COLO829 (cell line): ENCODE data around the gene SLX4IP.
A peak's percentile ranks its signal among the peaks of the same experiment; 100 is the strongest.

Experiments
- DNase-seq: peaks from one replicate; pipeline ENCODE4 v3.0.0; 2012; ENCODE audit warnings: low spot score

SLX4IP gene

DNA sequence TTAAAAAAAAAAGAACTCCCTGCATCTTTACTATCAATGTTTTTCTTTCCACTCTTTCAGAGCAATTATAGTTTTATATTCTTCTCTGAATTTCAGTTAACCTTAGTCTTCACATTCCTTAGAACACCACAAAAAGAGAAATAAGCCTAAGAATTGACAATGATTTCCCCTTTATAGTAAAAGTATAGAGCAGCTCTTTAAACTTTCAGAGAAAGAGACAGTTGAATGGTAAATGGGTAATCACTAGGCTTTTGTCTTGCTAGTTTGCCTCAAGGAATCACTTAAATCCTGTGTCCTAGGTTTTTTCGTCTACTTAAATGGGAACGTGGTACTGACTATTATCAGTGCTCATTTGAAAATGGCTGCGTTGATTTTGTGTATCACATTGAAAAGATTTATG, 31.8 kb downstream of the SLX4IP start:
- peak; percentile 80 for DNase-seq

DNA sequence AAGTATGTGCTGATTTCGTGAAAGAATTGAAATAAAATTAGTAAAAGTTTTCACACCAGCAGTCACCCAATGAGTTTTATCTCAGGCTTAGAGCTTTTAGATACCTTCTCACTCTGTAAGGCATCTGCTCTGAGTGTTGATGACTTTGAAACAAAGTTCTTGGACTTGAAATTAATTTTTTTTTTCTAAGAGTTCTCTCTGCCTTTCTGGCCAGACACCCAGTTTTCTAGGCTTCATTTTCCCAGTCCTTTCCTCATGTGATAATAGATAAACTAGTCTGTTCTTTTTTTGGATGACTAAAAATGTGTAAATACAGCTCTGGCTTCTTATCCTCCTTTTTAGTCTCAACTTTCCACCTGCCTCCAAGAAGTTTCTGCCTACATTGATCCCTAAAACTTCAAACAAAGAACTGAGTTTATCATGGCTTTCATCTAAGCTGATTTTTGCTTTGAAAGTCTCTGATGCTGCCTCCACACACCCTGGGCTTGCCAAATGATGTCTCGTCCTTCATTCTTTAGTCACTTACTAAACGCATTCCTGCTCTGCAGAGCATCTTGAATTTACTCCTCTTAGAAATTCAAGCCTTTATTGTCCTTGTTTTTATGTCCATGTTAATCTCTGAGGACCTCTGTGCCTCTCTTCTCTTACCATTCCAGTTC, 32.7 kb downstream of the SLX4IP start:
- no peak for DNase-seq

DNA sequence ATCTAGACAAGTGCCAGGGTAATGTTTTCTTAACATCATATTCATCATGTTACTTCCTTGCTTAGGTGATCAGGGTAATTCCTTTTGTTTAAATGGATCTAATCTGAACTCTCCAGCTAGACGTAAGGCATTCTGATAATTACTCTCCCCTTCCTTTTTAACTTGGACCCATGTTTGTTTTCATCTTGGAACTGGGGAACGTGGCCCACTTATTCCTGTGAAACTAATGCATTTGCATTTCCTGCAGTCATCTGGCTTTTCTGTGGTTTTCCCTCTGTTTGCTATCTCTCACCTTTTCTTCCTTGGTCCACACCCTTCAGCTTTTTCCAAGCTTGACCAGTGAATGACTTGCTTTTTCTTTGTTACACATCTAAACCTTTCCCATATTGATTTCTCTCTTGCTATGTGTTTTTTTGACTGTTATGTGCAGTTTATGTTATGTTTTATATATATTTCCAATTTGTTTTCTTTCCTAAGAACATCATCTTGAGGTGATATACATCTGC, 33.3 kb downstream of the SLX4IP start:
- no peak for DNase-seq

DNA sequence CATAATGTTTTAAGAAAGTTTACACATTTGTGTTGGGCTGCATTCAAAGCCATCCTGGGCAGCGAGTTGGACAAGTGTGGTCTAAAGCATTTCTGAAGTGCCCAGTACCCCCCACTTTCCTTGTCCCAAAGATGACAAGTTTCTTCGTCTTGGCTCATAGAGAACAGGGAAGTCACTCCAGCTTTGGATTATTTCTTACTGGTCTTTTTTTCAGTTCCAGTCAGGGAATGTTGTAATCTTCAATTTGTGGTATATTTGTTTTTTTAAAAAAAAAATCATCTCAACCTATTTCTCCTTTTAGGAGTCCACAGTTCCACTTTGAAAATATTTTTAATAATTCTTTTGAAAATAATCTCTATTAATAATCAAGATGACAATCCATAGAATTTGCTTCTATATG, 34.0 kb downstream of the SLX4IP start:
- DNase-seq: no peak

DNA sequence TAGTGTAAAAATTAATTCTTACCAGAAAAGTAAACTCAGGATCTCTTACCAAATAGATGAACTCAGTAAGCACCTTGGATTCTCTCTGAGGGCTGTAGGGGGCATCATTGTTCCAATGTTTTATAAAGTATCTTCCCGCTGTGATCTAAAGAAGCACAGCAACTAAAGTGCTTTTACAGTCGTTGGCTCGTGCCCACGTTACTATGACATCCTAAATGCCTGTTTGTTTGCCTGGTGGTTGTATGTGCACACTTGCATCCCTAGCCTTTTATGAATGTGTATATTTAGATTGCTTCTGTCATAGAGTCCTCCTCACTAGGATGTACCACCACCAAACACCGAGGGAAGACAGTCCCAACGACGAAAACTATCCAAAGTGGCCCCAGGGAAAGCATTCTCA, 34.5 kb downstream of the SLX4IP start:
- DNase-seq: peak; percentile 88

DNA sequence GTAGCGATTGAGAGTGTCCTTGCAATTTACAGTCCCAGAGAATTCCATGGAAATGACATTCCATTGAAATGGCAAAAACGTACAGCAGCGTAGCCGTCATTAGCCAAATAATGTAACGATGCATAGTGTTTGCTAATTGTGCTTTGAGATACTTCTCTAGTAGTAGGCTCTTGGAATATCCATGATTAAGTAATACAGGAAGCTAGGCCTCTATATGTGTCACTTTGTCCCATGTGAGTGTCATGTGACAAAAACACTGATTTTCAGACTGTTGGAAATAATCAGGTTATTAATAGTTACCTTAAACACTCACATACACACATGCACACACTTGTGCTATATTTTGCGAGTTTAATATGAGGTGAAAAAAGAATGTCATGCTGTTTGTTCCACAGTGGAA, 35.2 kb downstream of the SLX4IP start:
- no peak for DNase-seq

DNA sequence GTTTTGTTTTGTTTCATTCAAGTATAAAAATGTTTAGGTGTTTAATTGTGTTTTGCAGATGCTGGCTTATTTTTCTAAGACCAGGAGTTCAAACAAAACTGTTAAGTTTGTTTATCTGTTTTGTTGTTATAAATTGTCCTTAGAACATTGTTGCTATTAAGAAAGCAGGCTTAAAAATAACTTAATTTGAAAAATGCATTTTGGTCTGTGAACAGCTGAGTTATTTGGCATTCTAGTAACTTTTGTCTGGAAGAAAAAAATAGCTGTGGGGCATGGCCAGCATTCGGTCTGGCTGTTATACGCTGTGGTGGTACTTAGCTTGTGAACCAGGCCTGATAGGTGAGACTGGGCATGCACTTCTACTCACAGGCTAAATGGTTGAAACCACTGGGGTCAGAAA, 37.8 kb downstream of the SLX4IP start:
- no peak for DNase-seq

DNA sequence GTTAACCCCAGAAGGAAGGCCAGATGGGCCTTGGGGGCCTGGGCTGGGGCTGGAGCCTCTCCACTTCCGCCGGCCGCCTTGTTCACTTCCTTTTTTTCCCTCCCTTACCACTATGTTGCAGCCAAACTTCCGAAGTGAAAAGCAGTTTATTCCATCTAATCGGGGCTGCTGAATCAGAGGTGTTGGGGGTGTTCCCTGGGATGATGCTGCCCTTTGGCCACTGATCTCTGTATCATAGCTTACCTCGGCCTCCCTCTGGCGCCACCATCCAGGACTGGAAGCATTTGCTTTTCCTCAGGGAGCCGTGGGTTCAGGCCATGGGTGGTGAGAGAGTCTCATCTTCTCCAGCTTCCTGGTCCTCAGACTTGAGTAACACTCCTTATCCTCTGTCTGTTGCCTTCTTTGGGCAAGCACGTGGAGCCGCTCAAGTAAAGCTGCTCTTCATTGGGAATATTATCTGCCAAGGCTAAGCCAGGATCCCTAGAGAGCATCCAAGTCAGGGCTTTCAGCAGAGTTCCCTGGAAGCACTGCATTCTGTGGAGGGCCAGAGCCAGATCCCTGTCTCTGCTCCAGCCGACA, 39.6 kb downstream of the SLX4IP start:
- no peak for DNase-seq

DNA sequence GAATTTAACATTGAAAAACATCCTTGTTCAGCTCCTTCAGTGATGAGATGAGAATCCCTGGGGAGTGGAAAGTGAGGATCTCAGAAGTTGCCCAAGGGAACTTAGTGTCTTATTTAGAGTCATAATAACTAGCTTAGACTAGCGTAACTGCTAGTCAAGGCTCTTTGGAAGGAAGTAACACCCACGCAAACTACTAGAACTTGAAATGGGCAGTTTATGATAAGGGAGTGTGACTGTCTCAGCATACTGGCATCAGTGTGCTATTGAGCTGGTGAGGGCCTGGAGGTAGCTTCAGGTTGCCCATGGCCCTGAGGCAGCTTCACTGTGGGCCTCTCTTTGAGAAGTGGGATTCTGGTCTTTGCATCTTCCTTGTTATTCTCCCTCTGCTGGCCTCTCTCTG, 40.1 kb downstream of the SLX4IP start:
- DNase-seq: peak; percentile 59

DNA sequence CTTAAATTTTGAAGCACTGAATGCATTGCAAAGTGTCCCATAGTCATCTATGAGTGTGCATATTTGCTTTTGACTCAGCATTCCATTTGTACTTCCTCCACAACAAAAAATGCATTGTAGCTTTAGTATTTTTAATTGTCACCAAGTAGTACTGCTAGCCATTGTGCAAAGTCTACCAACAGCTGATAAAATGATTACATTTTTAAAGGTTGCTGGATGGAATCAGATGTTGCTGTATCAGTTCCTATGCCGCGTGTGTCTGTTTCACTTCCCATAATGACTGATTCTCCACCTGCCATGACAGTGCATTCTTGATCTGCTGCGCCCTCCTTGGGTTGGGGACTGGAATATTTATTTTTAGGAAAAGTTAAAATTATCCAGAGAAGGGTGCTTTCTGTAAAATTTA, 41.2 kb downstream of the SLX4IP start:
- no peak for DNase-seq

DNA sequence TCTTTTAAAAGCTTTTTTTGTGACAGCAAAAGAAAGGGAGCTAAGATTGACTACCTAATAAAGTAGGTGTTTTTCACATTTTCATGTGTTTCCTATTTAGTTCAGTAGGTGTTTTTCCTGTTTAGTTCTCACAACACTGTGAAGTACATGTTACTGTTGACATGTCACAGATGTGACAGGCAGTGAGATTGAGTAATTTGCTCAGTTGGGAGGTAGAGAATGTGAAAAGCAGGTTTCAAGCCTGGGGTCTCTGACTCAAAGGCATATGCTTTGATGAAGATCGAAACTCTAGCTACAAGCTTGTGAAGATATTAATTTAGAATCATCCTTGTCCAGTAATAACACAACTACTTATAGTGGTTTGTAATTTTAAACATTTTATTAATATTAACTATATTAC, 43.1 kb downstream of the SLX4IP start:
- DNase-seq: no peak

DNA sequence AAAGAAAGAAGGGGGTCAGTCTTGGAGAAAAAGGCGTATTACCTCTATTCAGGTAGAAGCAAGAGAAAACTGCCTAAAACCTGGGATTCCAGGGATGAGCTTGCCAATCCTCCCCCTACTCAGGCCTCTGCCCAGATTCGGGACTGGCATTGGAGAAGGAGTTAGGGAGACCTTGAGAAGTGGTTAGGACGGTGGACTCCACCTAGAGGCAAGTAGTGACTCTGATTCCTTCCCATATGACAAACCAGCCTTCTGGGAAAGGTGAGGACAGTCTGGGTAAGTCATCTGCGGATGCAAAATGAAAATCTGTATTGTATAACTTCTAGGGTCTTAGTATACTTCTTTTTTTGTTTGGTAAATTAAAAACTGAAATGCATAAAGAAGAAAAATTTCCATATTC, 43.8 kb downstream of the SLX4IP start:
- no peak for DNase-seq

DNA sequence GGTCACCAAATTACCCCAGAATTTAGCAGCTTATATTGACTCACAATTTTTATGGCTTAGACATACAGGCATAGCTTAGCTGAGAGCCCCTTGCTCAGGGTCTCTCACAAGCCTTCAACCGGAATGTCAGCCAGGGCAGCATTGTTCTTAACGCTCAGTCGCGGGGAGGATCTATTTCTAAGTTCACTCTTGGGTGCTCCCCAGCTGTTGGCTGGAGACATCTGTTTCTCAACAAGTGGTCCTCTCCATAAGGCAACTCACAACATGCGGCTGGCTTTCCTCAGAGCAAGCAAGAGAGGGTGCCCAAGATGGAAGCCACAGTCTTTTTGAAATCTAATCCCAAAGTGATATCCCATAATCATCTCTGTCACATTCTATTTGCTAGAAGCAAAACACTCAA, 46.6 kb downstream of the SLX4IP start:
- no peak for DNase-seq

DNA sequence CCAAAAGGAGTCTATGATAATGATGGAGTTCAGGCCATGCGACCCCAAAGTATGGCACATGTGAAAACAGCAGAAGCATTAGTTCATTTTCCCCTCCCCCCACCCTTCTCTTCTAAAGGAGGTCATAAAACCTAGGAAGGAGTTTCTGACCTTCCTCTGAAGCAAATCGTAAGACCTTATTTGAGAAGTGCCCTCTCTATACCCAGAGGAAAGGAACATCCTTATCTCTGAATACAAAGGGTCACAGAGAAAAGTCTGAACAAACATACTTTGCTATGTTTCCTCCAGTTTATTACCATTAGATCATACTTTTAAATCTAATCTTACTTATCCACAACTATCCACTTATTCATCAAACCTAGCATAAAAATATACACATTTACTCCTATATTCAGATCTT, 48.6 kb downstream of the SLX4IP start:
- no peak for DNase-seq

DNA sequence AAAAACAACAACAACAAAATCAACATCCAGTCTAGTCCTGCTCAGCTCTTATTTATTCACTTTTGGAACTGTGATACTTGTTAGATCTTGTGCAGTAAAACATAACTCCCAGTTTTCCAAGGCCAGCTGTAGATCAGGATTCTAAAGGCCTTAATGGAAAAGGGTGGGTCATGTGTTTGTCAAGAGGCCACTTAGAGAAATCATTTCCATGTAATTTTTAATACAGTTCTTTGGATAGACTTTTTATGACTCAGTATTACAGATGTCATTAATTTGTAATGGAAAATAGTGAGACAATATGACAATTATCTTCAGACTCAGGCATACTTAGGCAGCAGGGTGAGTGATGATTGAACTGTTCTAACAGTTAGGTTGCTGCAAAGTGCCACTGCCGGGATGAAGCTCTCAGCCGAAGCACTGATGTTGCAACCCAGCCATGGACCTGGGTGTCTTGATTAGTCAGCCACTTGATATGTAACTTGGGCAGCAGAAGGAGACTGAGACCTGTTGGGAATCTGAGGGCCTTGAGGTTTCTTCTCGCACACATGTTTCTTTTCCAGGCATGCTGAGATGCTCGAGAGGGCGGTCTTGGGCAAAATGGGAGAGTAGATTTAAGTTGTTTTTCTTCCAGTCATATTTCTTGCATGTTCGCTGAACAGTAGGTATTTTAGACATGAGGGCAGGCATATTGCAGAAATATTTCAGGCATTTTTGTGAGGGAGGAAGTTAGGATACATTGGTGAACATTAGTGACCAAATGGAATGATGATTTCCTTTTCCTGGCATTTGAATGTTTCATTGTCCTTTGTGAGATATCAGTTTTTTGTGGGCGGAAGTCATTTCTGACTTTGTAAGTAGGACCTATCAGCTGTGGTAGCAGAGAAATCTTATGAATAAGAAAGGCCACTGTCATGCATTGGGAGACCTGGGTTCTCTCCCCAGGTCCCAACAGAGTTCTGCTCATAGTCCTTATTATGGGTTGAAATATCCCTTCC, 52.3 kb downstream of the SLX4IP start:
- no peak for DNase-seq

DNA sequence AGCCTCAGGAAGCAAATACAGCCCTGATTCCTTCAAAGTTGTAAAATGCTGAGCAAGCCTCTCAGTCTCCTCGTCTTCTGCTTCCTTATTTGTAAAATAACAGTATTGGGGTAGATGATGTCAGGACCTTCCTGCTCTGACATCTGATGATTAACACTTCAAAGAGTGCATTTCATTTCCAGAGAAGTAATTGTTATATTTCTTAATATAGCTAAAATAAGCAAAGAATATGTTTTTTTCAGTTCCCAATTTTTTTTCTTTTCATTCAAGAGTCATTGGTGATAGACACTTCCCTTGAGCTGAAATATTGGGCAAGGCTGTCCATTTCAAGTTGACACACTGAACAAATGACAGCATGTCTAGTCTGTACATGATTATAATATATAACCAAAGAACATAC, 53.4 kb downstream of the SLX4IP start:
- DNase-seq: no peak

DNA sequence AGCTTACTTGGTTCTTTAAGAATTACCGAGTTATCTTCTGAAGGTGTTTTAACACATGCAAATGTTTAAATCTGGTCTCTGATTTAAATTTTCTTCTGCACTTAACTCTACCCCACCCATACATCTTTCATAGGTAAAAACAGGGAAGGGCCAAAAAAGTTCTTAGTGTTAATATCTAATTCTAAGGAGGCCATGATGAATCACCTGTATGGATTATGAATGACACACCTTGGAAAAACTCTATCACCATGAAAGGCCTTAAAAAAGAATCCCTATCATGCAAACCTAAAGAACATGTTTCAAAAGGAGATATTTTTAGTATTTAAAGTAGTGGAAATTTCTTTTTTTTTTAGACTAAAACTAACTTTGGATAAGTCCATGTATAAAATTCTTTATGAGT, 54.7 kb downstream of the SLX4IP start:
- no peak for DNase-seq

DNA sequence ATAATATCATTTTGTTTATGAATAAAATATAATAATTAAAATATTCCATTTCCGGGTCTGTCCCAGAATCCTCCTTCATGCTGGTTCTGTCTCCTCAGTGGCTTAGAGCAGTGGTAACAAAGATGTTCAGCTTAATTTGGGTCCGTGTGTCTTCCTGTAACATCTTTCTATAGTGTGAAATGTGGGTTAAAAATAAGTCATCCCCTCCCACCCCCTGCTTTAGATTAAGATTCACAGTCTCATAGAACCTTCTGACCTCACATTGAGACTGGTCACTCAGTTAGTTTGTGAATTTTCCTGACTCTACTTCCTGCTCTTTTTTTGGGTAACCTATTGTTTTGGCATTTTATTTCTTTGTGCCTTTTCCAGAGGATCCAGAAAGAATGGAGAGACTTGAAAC, 55.2 kb downstream of the SLX4IP start:
- DNase-seq: no peak

DNA sequence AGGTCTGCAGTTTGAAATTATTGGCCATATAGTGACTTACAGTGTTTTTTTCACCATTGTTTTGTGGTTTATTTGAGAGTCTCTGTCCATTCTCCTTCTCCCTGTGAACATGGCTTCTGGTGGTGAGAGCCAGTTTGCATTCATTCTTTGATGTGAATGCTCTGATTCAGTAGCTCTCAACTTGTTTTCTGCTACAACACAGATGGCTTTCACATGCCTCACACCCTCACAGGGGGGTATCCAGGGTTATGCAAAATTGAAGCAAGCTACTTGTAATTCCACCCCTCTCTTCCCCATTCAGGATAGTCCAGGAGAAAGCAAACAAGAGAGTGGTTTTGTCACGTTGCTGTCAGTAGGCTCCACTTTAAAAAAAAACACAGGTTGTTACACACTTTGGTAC, 55.6 kb downstream of the SLX4IP start:
- peak; percentile 77 for DNase-seq

DNA sequence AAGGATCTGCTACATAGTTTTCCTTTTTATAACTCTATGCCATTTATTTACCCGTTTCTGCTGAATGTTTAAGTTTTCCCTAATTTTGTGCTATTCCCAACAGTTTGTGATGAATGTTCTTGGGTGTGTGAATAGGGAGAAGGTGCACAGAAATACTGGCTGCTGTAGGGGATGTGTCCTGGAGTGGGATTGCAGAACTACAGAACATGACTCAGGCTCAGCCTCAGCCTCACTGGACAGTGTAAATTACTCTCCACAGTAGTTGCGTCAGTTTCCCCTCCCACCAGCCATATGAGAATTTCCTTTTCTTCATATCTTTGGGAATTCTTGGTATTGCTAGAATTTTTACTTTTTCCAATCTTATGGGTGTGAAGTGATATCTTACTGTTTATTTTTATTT, 57.0 kb downstream of the SLX4IP start:
- DNase-seq: no peak

DNA sequence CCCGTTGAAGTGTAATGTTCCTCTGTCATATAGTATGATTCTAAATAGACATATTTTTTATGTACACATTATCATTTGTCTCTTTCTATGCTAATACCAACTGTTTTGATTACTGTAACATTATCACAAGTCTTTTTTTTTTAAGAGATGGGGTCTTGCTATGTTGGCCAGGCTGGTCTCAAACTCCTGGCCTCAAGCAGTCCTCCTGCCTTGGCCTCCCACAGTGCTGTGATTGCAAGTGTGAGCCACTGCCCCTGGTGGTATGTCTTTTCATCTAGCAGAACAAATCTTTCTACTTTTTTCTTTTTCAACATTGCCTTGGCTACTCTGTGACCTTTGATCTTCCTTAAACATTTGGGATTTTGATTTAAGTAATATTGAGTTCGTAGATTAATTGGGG, 57.7 kb downstream of the SLX4IP start:
- DNase-seq: no peak

DNA sequence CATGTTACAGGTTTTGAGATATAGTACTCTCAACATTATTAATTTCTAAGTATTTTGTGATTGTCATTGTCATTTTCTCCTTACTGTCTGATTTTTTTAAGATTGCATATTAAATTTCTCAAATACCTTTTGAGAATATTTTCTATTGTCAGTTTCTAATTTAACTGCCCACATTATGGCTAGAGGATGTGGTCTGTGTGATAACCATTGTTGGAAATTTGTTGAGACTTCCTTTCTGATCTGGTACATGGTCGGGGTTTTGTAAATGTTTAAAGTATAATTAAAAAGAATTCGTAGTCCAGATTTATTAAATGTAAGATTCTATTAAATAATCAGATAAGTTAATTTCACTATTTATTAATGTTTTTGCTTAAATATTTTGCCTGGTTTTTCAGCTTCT, 60.1 kb downstream of the SLX4IP start:
- DNase-seq: no peak

DNA sequence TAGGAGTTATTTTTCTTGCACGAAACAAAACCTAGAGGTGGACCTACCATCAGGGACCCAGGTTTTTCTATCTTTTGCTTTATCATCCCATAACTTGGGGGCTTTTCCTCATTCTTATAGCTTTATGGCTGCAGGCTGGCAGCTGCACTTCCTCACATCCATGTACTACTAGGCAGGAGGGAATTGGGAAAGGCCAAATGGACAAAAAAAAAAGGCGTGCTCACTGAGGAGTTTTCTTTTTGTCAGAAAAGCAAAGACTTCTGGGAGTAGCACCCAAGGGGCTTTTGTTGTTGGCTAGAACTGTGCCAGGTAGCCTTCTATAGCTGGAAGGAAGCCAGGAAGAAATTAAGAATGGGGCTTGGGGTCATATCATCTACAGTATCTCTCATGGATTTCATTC, 61.4 kb downstream of the SLX4IP start:
- DNase-seq: no peak
